Glomerular visceral epithelial cell (primary cell): ENCODE measurements around the gene KLHL41.
"Not testable (repeated sequence)": the region's sequence is repeated elsewhere in the genome, so short reads cannot be mapped to it uniquely, and the experiment has no call there.

Experiments used
- DNase-seq: peaks from one replicate; pipeline ENCODE4 v3.0.0-alpha.2; 2016; ENCODE audit errors: extremely low spot score

KLHL41 gene

GRCh38 chr2:169509955-169510354 is 453 bp downstream of the KLHL41 start:
- no peak for DNase-seq

DNA sequence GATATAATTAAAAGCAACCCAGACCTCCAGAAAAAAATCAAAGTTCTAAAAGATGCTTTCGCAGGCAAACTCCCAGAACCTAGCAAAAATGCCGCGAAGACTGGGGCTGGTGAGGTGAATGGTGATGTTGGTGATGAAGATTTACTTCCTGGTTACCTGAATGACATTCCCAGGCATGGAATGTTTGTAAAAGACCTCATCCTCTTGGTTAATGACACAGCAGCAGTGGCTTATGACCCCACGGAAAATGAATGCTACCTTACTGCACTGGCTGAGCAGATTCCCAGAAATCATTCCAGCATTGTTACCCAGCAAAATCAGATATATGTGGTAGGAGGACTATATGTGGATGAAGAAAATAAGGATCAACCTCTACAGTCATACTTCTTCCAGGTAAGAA is 994 bp downstream of the KLHL41 start:
- no peak for DNase-seq

- DNase-seq = no peak
Measured at GRCh38 chr2:169511818-169512217, 2.3 kb downstream of the KLHL41 start.

- no peak for DNase-seq
Measured at GRCh38 chr2:169512525-169512924, 3.0 kb downstream of the KLHL41 start.

- DNase-seq = no peak
Measured at GRCh38 chr2:169513094-169513493, 3.6 kb downstream of the KLHL41 start.

DNA sequence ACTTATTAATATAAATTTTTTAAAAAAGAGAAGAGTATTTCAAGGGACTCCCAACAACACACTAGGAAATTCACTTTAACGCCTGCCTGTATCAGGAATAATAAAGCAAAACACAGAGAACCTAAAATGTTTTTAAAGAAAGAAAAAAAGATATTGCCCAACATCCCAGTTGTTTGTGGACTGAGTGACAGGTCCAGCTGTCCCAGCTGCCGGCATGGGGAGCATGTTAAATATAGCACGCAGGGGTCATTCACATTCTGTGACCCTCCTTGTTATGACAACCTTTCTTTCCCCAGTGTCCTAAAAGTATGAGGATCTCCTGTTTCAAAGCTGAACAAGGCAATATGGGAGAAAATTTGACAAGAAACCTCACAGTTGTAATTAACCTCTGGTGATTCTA is 4.4 kb downstream of the KLHL41 start:
- no peak for DNase-seq

DNA sequence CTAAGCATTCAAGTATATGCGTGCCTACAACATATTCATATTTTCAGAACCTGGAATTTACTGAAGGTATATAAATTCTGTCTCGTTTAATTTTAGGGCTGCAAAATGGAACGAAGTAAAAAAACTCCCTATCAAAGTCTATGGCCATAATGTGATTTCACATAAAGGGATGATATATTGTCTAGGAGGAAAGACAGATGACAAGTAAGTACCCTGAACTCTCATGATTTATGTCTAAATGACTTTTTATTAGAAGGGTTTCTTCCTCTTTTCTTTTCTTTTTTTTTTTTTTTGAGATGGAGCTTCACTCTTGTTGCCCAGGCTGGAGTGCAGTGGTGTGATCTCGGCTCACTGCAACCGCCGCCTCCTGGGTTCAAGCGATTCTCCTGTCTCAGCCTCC is 5.3 kb downstream of the KLHL41 start:
- not testable (repeated sequence) for DNase-seq

- DNase-seq = not testable (repeated sequence)
Measured at GRCh38 chr2:169516488-169516995, 7.0 kb downstream of the KLHL41 start.

- no peak for DNase-seq
Measured at GRCh38 chr2:169520896-169521295, 11.4 kb downstream of the KLHL41 start.

DNA sequence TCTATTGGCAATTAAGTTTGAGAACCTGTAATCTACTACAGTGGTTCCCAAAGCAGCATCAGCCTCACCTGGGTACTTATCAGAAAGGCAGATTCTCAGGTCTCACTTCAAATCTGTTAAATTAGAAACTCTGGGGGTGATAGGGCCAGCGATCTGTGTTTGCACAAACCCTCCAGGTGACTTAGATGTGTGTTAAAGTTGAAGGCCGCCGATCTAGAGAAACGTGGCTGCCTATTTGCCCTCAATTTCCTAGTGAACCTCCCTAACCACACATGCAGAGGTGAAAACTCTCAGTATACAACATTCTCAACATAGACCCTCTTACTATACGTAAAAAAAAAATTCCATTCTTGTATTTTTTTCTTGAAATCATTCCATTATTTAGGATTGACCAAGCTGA is 14.2 kb downstream of the KLHL41 start:
- no peak for DNase-seq

- DNase-seq = no peak
Measured at GRCh38 chr2:169525434-169525833, 15.9 kb downstream of the KLHL41 start.

DNA sequence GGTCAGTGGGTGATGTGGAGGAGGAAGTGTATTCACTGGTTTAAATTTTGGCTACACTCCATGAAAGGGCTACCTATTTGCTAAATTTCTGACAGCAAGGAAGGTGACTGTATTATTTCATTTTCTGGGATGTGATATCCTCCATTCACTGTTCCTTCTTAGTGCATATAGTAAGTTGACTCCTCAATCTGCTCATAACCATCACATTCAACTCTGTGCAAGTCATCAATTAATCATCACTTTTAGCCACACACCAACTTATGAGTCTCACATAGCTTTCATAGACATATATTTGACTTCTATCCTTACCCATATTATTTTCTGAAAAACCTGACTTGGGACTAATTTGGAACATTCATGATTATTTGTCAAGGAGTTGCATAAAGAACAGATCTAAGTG is 16.9 kb downstream of the KLHL41 start:
- DNase-seq = no peak

DNA sequence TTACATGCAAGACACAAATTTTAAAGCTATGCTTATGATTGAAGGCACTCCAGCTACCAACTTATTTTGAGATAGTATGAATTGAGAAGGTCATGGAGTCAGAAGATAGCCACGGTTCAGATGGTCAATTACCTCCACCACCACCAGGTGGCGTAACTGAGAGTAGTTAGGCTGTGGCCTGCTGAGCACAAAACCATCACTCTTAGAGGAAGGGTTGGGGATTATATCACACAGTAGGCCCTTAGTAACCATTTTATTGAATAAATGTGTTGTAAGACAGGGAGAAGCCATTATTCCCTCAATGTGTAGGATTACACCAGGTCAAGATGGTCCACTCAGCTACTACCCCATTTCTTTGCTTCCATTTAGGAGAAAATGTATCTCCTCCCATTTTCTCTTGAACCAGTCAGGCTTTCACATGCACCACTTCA is 18.8 kb downstream of the KLHL41 start:
- DNase-seq = peak; percentile 66

GRCh38 chr2:169539460-169539859 is 30.0 kb downstream of the KLHL41 start:
- DNase-seq = not testable (repeated sequence)

GRCh38 chr2:169540146-169540545 is 30.6 kb downstream of the KLHL41 start:
- no peak for DNase-seq

- DNase-seq = no peak
Measured at GRCh38 chr2:169542433-169542832, 32.9 kb downstream of the KLHL41 start.

DNA sequence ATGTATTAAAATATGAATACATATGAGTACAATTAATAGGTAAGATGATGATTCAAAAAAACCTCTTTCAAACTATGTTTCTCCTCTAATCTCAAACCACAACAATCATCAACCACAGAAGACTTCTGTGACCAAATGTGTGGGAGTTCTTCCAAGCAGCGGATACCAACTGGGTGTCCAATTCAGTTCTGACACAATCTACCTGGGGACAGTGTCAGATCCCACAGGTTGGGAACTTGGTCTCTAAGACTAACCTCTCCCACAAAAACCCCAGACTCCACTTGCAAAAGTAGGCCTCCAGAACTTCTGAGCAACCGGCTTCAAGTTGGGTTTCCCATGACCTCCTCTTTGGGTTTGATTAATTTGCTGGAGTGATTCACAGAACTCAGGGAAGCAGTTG is 37.3 kb downstream of the KLHL41 start:
- no peak for DNase-seq

DNA sequence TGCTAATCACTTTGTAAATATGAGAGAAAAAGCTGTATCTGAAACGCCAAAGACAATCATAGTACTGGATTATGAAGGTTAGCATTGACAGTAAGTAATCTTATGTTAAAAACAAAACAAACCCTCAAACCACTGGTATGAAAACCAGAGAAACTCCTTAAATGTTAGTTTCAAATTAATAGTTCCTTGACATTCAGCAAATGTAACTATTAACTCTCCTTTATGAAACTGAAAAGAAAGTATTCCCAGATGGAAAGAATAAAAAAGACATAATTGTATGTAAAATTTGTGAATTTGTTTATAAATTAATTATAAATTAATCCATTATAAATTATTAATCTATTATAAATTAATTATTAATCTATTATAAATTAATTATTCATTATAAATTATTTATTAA is 51.9 kb downstream of the KLHL41 start:
- DNase-seq = no peak

DNA sequence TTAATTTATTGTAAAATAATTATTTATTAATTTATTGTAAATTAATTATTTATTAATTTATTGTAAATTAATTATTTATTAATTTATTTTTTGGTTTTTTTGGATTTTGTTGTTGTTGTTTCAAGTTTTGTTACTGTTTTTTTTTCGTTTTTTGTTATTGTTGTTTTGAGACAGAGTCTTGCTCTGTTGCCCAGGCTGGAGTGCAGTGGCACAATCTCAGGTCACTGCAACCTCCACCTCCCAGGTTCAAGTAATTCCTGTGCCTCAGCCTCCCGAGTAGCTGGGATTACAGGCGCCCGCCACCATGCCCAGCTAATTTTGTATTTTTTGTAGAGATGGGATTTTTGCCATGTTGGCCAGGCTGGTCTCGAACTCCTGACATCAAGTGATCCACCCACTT is 52.6 kb downstream of the KLHL41 start:
- DNase-seq = not testable (repeated sequence)

- DNase-seq = no peak
Measured at GRCh38 chr2:169562519-169562918, 53.0 kb downstream of the KLHL41 start.

DNA sequence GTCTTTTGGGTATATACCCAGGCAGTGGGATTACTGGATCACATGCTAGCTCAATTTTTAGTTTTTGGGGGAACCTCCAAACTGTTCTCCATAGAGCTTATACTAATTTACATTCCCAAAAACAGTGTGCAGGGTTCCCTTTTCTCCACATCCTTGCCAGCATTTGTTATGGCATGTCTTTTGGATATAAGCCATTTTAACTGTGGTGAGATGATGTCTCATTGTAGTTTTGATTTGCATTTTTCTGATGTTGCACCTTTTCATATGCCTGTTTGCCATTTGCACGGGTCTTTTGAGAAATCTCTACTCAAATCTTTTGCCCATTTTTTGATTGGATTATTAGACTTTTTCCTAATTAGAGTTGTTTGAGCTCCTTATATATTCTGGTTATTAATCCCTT is 56.2 kb downstream of the KLHL41 start:
- DNase-seq = no peak

GRCh38 chr2:169569948-169570347 is 60.4 kb downstream of the KLHL41 start:
- DNase-seq = no peak

DNA sequence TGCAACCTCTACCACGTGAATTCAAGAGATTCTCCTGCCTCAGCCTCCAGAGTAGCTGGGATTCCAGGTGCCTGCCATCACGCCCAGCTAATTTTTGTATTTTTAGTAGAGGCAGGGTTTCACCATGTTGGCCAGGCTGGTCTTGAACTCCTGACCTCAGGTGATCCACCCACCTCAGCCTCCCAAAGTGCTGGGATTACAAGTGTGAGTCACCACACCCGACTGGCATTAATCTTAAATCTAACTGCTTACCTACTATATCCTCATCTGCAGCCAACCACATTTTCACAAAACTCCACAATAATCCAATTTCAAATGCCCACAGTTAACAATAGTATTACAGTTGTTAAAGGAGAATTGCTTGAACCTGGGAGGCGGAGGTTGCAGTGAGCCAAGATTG is 61.2 kb downstream of the KLHL41 start:
- not testable (repeated sequence) for DNase-seq

DNA sequence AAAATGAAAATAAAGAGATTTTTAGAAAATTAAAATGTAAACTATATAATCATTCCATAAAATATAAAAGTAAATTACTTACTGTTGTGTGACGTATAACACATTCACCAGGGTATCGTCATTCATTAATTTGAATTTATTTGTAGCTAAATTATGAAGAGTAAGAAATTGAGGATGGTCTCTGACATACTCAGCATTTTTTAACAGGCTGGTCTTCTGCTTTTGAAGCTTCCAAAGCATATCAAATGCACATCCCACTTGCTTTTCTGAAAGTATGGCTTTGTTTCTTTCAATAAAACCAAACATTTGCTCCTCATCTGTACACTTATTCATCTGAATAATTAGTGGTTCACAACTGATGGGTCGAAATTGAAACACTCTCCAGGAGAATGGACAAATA is 62.1 kb downstream of the KLHL41 start:
- no peak for DNase-seq

GRCh38 chr2:169572189-169572588 is 62.7 kb downstream of the KLHL41 start:
- DNase-seq = no peak
